Activated T-cell treated with anti-CD3 and anti-CD28 coated beads for 48 hours (primary cell): ENCODE measurements around the gene FAM181A.
A peak's percentile ranks its signal among the peaks of the same experiment; 100 is the strongest.

Source experiments
- DNase-seq: peaks from one replicate; pipeline ENCODE4 v3.0.0-alpha.2; 2020; ENCODE audit warnings: low read depth

FAM181A gene

GRCh38 chr14:93950948-93951634 lies 23.9 kb downstream of the FAM181A start:
- DNase-seq, result no peak

- DNase-seq, result no peak
Observed at GRCh38 chr14:93951635-93952540, 24.7 kb downstream of the FAM181A start.

DNA sequence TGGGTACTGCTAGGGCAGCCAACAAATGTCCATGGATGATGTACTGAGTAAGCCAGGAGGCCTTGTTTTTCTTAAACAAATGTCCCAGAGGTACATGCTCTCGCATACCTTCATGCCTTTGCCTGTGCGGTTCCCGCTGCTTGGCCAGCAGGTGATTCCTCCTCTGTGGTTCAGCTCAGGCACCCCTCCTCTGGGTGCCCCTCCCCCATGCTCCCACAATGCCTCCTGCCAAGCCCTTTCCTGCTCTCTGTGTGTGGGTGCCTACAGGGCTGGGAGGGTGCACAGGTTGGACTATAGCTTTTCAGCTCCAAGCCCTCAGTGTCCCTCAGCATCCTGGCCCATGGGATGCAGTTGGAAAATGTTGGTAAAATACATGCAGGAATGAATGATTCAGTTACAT lies 25.7 kb downstream of the FAM181A start:
- no peak for DNase-seq

- no peak for DNase-seq
Observed at GRCh38 chr14:93953263-93953662, 26.1 kb downstream of the FAM181A start.

DNA sequence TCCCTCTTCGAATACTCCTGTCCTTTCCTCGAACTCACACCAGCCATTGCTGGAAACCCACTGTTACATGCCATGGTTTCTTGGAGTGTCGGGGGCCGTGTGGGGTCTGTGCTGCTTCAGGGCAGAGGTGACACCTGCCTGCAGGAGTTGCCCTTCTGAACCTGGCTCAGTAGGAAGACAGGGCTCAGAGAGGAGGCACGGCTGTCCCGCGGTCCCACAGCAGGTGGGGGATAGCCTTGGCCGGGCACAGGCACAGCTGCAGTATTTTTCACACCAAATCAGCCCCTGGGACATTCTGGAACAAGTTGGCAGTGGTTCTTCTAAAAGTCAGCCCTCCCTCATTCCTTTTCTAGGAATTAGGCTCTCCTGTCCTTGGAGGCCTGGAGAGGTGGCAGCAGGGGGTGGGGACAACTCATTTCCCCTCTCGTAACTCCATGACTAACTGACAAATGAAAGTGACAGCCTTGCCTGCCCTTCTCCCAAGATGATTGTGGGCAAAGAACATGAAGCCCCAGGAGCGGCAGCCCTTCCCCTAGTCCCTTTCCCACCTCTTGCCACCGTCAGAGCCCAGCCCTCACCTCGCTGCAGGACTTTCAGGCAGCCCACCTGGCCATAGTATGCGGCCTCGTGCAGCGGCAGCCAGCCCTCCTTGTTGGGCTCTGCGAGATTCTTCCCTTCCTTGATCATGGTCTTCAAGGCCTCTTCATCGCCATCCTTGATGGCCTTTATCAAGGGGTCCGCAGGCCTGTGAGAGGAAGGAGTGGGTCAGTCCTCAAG lies 26.8 kb downstream of the FAM181A start:
- no peak for DNase-seq

GRCh38 chr14:93954516-93954830 lies 27.3 kb downstream of the FAM181A start:
- no peak for DNase-seq

DNA sequence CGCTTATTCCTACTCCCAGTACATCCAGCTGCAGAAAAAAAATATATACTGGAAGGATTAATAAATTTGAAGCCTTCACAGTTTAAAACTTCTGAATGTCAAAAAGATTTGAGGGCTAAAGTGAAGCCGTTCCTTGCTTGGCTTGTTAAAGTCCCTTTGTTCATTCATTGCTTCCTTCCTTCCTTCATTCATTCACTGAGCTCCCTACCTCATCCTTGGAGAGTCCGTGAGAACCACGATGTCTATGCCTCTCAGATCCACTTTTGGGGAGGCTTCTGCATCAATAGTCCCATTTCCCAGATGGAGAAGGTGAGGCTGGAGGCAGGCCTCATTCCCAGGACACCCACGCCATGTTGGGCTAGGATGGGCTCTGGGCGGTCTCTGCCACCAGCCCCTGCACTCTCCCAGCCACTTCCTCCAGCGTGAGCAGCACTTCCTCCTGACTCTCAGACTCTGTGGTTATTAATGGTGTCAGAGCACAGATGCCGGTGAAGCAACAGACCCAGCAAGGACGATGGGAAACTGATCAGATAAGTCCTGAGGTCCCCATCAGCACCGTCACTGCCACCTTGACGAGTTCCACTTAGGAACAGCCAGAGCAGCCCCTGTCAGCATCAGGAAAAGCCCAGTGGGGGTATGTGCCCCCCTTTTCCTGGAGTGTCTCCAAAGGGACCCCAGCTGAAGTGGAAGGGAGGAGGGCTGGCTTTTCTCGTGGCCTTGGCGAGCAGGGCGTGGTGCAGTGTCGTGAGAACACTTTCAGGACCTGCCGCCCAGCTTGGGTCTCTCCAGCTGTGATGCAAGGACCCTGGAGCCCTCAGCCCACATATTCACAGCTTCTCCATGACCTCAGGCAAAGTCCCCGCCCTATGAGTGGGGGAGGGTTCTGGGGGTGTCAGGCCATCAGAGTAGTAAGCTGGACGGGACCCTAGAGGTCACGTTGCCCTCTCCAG lies 28.0 kb downstream of the FAM181A start:
- no peak for DNase-seq

DNA sequence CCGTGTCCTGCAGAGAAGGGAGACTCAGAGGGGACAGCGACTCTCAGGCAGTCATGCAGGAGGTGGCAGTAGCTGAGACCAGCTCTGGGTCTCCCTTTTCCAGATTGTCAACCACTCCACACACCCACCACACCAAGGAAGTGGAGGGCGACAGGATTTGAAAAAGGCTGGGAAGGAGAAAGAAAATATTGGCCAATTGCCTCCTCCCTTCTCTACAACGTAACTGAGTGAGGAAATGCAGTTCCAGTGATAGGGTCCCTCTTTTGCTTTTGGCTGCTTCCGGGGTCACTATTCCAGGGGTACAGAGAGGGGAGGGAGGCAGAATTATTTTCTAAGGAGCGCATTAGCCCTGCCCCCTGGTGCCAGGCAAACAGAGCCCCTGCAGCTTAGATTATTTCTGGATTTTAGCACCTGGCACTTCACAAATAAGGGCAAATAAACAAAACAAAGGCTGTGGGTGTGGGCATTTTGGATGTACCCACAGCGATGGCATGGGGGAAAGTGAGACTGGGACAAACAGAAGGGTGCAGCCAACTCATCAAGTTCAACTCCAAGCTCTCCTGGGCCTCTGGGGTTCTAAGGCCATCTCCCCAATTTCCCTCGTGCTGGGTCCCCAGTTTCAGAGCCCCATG lies 28.8 kb downstream of the FAM181A start:
- DNase-seq, result no peak

DNA sequence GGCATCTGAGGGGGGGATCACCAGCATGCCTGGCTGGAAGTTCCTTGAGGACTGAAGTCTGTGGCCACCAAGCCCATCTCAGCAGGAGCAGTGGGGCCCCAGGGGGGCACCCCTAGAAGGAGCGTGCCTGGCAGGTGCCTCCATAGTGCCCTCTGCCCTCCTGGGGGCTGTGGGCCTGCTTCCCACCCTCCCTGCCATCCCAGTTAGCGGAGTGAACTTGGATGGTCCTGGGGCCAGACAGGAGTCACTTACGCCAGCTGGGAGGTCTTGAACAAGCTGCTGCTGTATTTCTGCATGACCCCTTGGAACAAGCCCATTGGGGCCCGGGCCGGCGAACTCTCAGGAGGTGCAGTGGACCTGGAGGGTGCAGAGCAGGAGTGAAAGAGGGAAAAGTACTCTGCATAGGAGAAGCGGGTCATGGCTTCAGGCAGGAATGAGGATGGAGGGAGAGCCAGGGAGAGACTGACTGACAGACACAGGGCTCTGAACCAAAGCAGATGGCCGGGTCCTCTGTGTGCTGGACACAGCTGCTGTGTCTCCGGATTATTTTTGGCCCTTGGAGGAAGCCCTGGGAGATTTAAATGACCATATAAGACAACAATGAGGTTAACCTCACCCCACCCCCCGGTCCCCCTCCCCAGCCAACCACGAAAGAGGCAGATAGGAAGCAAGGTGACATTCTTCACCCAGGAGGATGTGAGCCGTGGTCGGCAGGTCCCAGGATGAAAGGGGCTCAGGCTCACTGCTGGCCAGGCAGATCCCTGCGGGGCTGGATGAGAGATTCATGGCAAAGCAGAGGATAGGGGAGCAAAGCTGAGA lies 29.6 kb downstream of the FAM181A start:
- no peak for DNase-seq

DNA sequence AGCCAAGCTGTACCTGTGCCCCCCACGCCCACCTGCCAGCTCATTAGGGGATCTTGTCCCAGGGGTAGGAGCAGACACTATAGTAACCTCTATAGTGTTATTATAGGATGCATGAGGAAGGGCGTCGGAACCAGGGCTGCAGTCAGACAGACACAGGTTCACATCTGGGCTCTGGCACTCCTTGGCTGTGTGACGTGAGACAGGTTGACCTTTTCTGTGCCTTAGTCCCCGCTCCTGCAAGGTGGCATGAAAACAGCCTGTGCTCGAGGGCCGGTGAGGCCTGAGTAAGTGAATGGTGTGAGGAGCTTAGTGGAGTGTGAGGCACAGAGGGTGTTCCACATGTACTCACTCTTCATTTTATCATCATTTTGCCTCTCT lies 30.2 kb downstream of the FAM181A start:
- DNase-seq, result no peak

DNA sequence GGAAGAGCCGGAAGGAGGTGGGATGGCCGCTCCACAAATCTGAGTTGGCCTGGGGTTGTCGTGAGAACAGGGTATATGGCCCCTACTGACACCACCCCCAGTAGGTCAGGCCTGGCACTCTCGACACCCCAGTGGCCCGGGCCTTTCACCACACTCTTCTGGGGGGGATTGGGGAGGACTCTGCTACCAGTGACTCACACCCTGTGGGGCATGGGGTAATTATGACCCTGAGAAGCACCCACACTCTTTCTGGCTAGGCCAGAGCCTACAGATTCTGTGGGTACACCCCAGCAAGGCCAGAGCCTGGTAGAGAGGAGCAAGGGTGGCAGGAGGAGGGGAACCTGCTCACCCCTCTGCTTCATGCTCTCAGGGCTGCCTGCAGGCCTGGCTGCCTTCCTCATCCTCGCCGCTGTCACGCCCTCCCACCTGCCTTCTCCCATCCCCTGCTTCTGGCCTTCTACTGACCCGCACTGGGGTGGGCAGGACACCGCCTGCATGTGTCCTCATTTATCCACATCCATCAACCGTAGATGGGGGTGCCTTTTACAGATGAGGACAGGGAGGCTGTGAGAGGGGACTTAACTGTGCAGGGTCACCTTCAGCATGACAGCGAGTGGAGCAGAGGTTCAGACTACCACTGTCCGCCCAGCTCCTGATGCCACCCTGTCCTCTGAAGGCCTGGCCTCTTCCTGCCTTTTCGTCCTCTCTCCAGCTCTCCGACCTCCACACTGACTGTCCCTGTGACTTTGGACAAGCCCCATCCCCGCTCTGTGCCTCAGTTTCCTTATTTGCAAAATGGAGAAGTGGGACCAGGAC lies 30.8 kb downstream of the FAM181A start:
- no peak for DNase-seq

- DNase-seq, result no peak
Observed at GRCh38 chr14:93958567-93959238, 31.6 kb downstream of the FAM181A start.

GRCh38 chr14:93959239-93960107 lies 32.3 kb downstream of the FAM181A start:
- DNase-seq, result peak; percentile 91

DNA sequence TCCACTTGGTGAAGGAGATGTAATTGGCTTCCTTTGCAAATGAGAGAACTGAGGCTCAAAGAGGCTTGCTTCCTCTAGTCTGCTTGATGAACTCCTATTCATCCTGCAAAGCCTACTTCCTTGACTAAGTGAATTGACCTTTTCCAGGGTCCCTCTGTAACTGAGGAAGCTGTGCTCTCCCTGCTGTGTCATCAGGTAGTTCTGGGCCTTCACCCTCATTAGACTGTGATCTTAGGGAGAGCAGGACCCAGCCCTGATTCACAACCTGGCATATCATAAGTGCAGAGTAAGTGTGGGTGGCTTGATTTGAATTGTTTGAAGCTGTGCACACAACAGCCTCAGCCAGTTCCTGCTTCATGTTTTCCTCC lies 32.9 kb downstream of the FAM181A start:
- DNase-seq, result no peak

DNA sequence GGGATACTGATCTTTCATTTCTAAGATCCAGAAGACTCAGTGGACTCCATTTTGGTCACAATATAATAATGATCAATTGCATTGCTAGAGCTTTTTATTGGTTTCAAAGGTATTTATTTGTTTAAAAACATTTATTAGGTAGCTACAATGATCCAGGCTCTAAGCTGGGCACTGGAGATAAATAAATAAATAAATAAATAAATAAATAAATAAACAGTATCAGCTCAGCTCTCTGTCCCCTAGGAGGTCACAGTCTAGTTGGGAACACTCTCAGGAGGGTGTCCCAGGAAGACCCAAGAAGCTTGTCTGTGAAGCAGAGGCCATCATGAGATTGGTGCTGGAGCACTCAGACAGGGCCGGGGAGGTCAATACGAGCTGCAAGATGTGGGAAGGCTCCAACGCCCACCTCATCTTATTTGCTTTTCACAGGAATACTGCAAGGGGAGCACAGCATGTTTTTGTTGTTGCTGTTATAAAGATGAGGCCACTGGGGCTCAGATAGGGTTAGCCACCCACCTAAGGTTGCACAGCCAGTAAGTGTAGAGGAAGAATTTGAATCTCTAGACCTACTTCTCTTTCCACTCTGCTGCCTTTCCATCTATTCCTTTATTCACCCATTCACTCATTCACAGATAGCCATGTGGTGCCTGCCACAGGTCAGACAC lies 33.8 kb downstream of the FAM181A start:
- no peak for DNase-seq

- no peak for DNase-seq
Observed at GRCh38 chr14:93961620-93962019, 34.5 kb downstream of the FAM181A start.
